SK-N-SH (cell line): ENCODE data around the gene C2CD3. TPM values are rescaled to one million over a fixed set of nuclear protein-coding genes. Genes with fewer than 3 reads are reported as not detected.

Source experiments
- CTCF ChIA-PET: fragments of 300-600, 350-600 bp; formaldehyde crosslinking; extraction: SDS; loops from one replicate; lab custom pipeline; 2021; lab: Yijun Ruan, JAX
- POLR2A ChIA-PET: fragments of 350-600 bp; sonication (Branson Sonifier 250); formaldehyde crosslinking; extraction: SDS; loops from one replicate; lab custom pipeline; 2020; ENCODE audit warnings: antibody characterized with exemption, inconsistent platforms; lab: Yijun Ruan, JAX
- DNase-seq: peaks from one replicate; pipeline ENCODE4 v3.0.0; 2012
- H2AFZ ChIP-seq: fragments of 200-600 bp; sonication (generic); 2 replicates; pipeline ENCODE4 v1.8.1; 2016; ENCODE audit warnings: antibody characterized with exemption, mild to moderate bottlenecking, low read depth
- H3F3A ChIP-seq: fragments of 200-600 bp; sonication (generic); replicated peaks from 2 replicates; pipeline ENCODE3; 2016; ENCODE audit warnings: antibody characterized with exemption, mild to moderate bottlenecking; ENCODE audit not compliant: insufficient read depth
- H3K27ac ChIP-seq, 2 experiments: fragments of 200-500 bp in 1 of 2; fragments of 200-600 bp in 1 of 2; sonication (Bioruptor generic) in 1 of 2; sonication (generic), shearing (Covaris generic) in 1 of 2; 2 replicates each; pipeline versions ENCODE4 v1.5.1 to v1.6.1; 2014 to 2016; ENCODE audit warnings: low read depth in 2 of 2, inconsistent platforms in 1 of 2, low read length in 1 of 2, mild to moderate bottlenecking in 1 of 2, mixed read lengths in 1 of 2
- H3K27me3 ChIP-seq: fragments of 200-600 bp; sonication (generic), shearing (Covaris generic); 2 replicates; pipeline ENCODE4 v1.6.1; 2016; ENCODE audit warnings: mixed run types; ENCODE audit not compliant: insufficient read depth
- H3K36me3 ChIP-seq, 2 experiments: fragments of 200-500 bp in 1 of 2; fragments of 200-600 bp in 1 of 2; sonication (Bioruptor generic) in 1 of 2; sonication (generic) in 1 of 2; replicated peaks in 1 of 2; 2 replicates each; pipeline versions ENCODE3 to v1.5.1; 2014 to 2016; ENCODE audit warnings: low read length in 1 of 2, mild to moderate bottlenecking in 1 of 2; ENCODE audit not compliant: insufficient read depth in 2 of 2, control insufficient read depth in 1 of 2
- H3K4me1 ChIP-seq, 2 experiments: fragments of 200-500 bp in 1 of 2; fragments of 200-600 bp in 1 of 2; sonication (Bioruptor generic) in 1 of 2; sonication (generic), shearing (Covaris generic) in 1 of 2; 2 replicates each; pipeline versions ENCODE4 v1.5.1 to v1.6.1; 2014 to 2016; ENCODE audit warnings: low read depth in 1 of 2, low read length in 1 of 2, mixed run types in 1 of 2; ENCODE audit not compliant: insufficient read depth in 2 of 2, control insufficient read depth in 1 of 2
- H3K4me2 ChIP-seq: fragments of 200-600 bp; sonication (generic), shearing (Covaris generic); 2 replicates; pipeline ENCODE4 v1.6.1; 2017; ENCODE audit warnings: mixed run types
- H3K4me3 ChIP-seq, 2 experiments: fragments of 200-500 bp in 1 of 2; fragments of 200-600 bp in 1 of 2; sonication (Bioruptor generic) in 1 of 2; sonication (generic), shearing (Covaris generic) in 1 of 2; 2 replicates each; pipeline versions ENCODE4 v1.5.1 to v1.8.1; 2014 to 2016; ENCODE audit warnings: low read depth in 2 of 2, inconsistent platforms in 1 of 2, low read length in 1 of 2, mild to moderate bottlenecking in 1 of 2, mixed read lengths in 1 of 2, moderate library complexity in 1 of 2
- H3K79me2 ChIP-seq: fragments of 200-600 bp; sonication (generic); 2 replicates; pipeline ENCODE4 v1.8.1; 2017; ENCODE audit warnings: mild to moderate bottlenecking; ENCODE audit not compliant: insufficient read depth
- H3K9ac ChIP-seq: fragments of 200-600 bp; sonication (generic); 2 replicates; pipeline ENCODE4 v1.6.1; 2017; ENCODE audit warnings: mixed run types
- H3K9me2 ChIP-seq: fragments of 200-600 bp; sonication (generic); 2 replicates; pipeline ENCODE4 v1.6.1; 2017; ENCODE audit warnings: mixed run types
- H3K9me3 ChIP-seq: fragments of 200-600 bp; sonication (generic); 2 replicates; pipeline ENCODE4 v1.6.1; 2017; ENCODE audit warnings: mixed run types, mild to moderate bottlenecking, moderate library complexity
- H4K20me1 ChIP-seq: fragments of 200-600 bp; sonication (generic); 2 replicates; pipeline ENCODE4 v1.6.1; 2017; ENCODE audit warnings: mild to moderate bottlenecking, mixed run types; ENCODE audit not compliant: insufficient read depth
- CHD2 ChIP-seq: fragments of 150-350 bp; IDR thresholded peaks from 2 replicates; pipeline ENCODE4 v1.6.1; 2018; ENCODE audit warnings: low read length; ENCODE audit not compliant: partially characterized antibody
- EP300 ChIP-seq, 2 experiments: IDR thresholded peaks; 2 replicates each; pipeline versions ENCODE4 v1.4.0 to v1.6.1; 2012; ENCODE audit warnings: borderline replicate concordance in 1 of 2, low read depth in 1 of 2, low read length in 1 of 2
- FOXM1 ChIP-seq: IDR thresholded peaks from 2 replicates; pipeline ENCODE4 v1.4.0; 2012; ENCODE audit warnings: low read depth, mild to moderate bottlenecking
- JUND ChIP-seq: IDR thresholded peaks from 2 replicates; pipeline ENCODE4 v1.4.0; 2012
- MEF2A ChIP-seq: IDR thresholded peaks from 2 replicates; pipeline ENCODE4 v1.4.0; 2012; ENCODE audit warnings: low read depth, borderline replicate concordance
- NFIC ChIP-seq: IDR thresholded peaks from 2 replicates; pipeline ENCODE4 v1.4.0; 2012; ENCODE audit warnings: borderline replicate concordance
- PBX3 ChIP-seq: IDR thresholded peaks from 2 replicates; pipeline ENCODE4; 2012
- POLR2AphosphoS5 ChIP-seq: IDR thresholded peaks from 2 replicates; pipeline ENCODE4 v1.6.1; 2012; ENCODE audit warnings: low read depth, low read length
- RAD21 ChIP-seq: IDR thresholded peaks from 2 replicates; pipeline ENCODE4 v1.6.1; 2012; ENCODE audit warnings: mild to moderate bottlenecking, low read length
- RCOR1 ChIP-seq: fragments of 150-350 bp; IDR thresholded peaks from 2 replicates; pipeline ENCODE4 v1.6.1; 2017; ENCODE audit warnings: antibody characterized with exemption, low read length
- RFX5 ChIP-seq: IDR thresholded peaks from 2 replicates; pipeline ENCODE4 v1.6.1; 2012; ENCODE audit warnings: mild to moderate bottlenecking, improper control_type of control experiment, low read length
- SIN3A ChIP-seq: IDR thresholded peaks from 2 replicates; pipeline ENCODE4 v1.6.1; 2012; ENCODE audit warnings: low read depth, mild to moderate bottlenecking, low read length, moderate library complexity, borderline replicate concordance
- TCF12 ChIP-seq: IDR thresholded peaks from 2 replicates; pipeline ENCODE4 v1.4.0; 2012
- TEAD4 ChIP-seq: IDR thresholded peaks from 2 replicates; pipeline ENCODE4 v1.4.0; 2012; ENCODE audit warnings: mild to moderate bottlenecking, borderline replicate concordance; ENCODE audit not compliant: insufficient read depth
- WGBS: methylation state at CpG from one replicate; pipeline ENCODE4 v1.1.6; 2017; ENCODE audit warnings: low lambda C conversion rate; 5-methylcytosine and 5-hydroxymethylcytosine counted together
- polyA plus RNA-seq, 3 experiments: library from polyadenylated mRNA; depleted of rRNA; stranded (reverse); fragments of >200 nt; gene quantifications; 2 replicates each; pipeline ENCODE4 v1.2.3, GENCODE V29; 2012
- TF ChIP-seq, protein P1 (sequence below): IDR thresholded peaks from 2 replicates; pipeline ENCODE4 v1.6.1; 2012; ENCODE audit warnings: mild to moderate bottlenecking, low read depth, low read length, moderate library complexity
- TF ChIP-seq, protein P2 (sequence below): fragments of 200-600 bp; sonication (generic); IDR thresholded peaks from 2 replicates; pipeline ENCODE4 v1.6.1; 2017; ENCODE audit warnings: antibody characterized with exemption, mild to moderate bottlenecking, moderate library complexity

C2CD3 gene
- polyA plus RNA-seq, 1 of the 3 experiments (the other 2 are of a cell fraction), result 7.0 TPM

DNA sequence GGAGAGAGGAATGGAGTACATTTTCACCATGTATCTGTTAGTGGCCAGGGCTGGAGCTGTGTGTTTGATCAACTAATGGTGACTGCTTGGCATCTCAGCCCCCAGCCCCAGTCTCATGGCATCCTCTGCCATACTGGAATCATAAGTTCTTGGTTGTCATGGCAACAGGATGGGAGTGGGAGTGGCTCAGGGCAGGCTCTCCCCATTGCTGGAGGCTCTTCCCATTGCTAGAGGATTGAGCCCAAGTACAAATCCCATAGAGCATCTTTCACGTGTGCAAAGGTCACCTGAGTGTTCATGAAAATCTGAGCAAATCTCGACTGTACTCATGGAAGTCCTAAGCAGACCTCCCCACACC lies 205.1 kb downstream of the C2CD3 start:
- CTCF ChIA-PET, result interaction anchor here (1.2 to 1.5 kb wide), 4 partner anchors 9 to 605 kb away, joined by 3 to 4 read pairs (median 3); partner anchors contain the start of genes C2CD3, PPME1 and UCP2
- Histone ChIP-seq H3K9me3 (no peaks in the 10 kb centered on the region), H4K20me1 (no peaks in the 10 kb centered on the region), H3K4me3 (no peak overlapping the region), H3K9ac (no peak overlapping the region), H3F3A (no peaks in the 10 kb centered on the region), H3K4me2 (no peak overlapping the region), H3K9me2 (no peaks in the 10 kb centered on the region), H3K4me1 (peaks cover 5 to 8% of the 10 kb centered on the region in 2 experiments; a peak in 2 of 4 replicates), H3K36me3 (no peaks in the 10 kb centered on the region), H3K27ac (no peak overlapping the region), H2AFZ (no peak overlapping the region), H3K79me2 (no peaks in the 10 kb centered on the region), H3K27me3 (no peaks in the 10 kb centered on the region)
- POLR2A ChIA-PET, result no interaction called here
- TF ChIP-seq FOXM1 (no peak), POLR2AphosphoS5 (no peak), JUND (no peak), TEAD4 (no peak), RCOR1 (no peak), SIN3A (no peak), MEF2A (no peak), NFIC (no peak), EP300 (IDR thresholded peaks at IDR 0.05; ENCODE audit: borderline replicate concordance in 1 of 2, low read depth in 1 of 2, low read length in 1 of 2) (no peak), PBX3 (no peak), RAD21 (no peak), RFX5 (no peak), CHD2 (no peak), TCF12 (no peak)
- TF ChIP-seq, protein P1, sequence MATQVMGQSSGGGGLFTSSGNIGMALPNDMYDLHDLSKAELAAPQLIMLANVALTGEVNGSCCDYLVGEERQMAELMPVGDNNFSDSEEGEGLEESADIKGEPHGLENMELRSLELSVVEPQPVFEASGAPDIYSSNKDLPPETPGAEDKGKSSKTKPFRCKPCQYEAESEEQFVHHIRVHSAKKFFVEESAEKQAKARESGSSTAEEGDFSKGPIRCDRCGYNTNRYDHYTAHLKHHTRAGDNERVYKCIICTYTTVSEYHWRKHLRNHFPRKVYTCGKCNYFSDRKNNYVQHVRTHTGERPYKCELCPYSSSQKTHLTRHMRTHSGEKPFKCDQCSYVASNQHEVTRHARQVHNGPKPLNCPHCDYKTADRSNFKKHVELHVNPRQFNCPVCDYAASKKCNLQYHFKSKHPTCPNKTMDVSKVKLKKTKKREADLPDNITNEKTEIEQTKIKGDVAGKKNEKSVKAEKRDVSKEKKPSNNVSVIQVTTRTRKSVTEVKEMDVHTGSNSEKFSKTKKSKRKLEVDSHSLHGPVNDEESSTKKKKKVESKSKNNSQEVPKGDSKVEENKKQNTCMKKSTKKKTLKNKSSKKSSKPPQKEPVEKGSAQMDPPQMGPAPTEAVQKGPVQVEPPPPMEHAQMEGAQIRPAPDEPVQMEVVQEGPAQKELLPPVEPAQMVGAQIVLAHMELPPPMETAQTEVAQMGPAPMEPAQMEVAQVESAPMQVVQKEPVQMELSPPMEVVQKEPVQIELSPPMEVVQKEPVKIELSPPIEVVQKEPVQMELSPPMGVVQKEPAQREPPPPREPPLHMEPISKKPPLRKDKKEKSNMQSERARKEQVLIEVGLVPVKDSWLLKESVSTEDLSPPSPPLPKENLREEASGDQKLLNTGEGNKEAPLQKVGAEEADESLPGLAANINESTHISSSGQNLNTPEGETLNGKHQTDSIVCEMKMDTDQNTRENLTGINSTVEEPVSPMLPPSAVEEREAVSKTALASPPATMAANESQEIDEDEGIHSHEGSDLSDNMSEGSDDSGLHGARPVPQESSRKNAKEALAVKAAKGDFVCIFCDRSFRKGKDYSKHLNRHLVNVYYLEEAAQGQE, result no peak
- TF ChIP-seq, protein P2, sequence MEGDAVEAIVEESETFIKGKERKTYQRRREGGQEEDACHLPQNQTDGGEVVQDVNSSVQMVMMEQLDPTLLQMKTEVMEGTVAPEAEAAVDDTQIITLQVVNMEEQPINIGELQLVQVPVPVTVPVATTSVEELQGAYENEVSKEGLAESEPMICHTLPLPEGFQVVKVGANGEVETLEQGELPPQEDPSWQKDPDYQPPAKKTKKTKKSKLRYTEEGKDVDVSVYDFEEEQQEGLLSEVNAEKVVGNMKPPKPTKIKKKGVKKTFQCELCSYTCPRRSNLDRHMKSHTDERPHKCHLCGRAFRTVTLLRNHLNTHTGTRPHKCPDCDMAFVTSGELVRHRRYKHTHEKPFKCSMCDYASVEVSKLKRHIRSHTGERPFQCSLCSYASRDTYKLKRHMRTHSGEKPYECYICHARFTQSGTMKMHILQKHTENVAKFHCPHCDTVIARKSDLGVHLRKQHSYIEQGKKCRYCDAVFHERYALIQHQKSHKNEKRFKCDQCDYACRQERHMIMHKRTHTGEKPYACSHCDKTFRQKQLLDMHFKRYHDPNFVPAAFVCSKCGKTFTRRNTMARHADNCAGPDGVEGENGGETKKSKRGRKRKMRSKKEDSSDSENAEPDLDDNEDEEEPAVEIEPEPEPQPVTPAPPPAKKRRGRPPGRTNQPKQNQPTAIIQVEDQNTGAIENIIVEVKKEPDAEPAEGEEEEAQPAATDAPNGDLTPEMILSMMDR, result no peak
- no peak for DNase-seq
- no CpG with 5 or more reads among the region's 2 CpGs for WGBS
